Fibroblast of lung (primary cell): ENCODE results near the gene CLIC5.

Experiments
- CTCF ChIP-seq, 2 donors: IDR thresholded peaks in 1 of 2; conservative IDR thresholded peaks in 1 of 2; 1 replicate in 1 of 2; 2 replicates in 1 of 2; pipeline ENCODE4 v1.5.1; 2011 to 2012; ENCODE audit warnings: low read length in 2 of 2, control low read depth in 1 of 2, inconsistent platforms in 1 of 2, low read depth in 1 of 2, mild to moderate bottlenecking in 1 of 2
- EZH2 ChIP-seq: IDR thresholded peaks from 2 replicates; pipeline ENCODE4 v1.5.1; 2012; ENCODE audit warnings: low read length, control low read depth, mild to moderate bottlenecking; ENCODE audit errors: missing control alignments

- TF ChIP-seq CTCF (conservative IDR thresholded peaks at IDR 0.05 in 1 of 2, IDR thresholded peaks at IDR 0.05 in 1 of 2; ENCODE audit: low read depth in 1 of 2, low read length in 2 of 2) = no peak
- no peak for TF ChIP-seq EZH2
These were observed 178.0 kb downstream of the CLIC5 start for GRCh38 chr6:45837541-45838200.
